ENCODE measurements around the gene ARHGEF39. TPM values are rescaled to one million over a fixed set of nuclear protein-coding genes. Genes with fewer than 3 reads are reported as not detected.
A peak's percentile ranks its signal among the peaks of the same experiment; 100 is the strongest.

ARHGEF39 gene
- total and polyA plus RNA-seq, 10 of the 15 experiments (the other 5 are each of a cell fraction or from before 2014, with no cell fraction given), result 2.0 to 28.9 (median 13.2) TPM

GRCh38 chr9:35646153-35646532 is 18.9 kb downstream of the ARHGEF39 start:
- Histone ChIP-seq H3K4me2 (ENCODE audit: control insufficient read depth, insufficient read depth) (peak overlapping the region; percentile 93), H3K36me3 (ENCODE audit: control insufficient read depth in 2 of 2, insufficient read depth in 2 of 2, low read length in 1 of 2) (no peaks in the 10 kb centered on the region), H3K9me3 (replicated peaks; ENCODE audit: control insufficient read depth, insufficient read depth, low read length) (no peaks in the 10 kb centered on the region), H3K4me3 (peak overlapping the region; percentile 96), H3K27me3 (replicated peaks in 1 of 2; ENCODE audit: control insufficient read depth in 2 of 2, insufficient read depth in 2 of 2, low read length in 1 of 2) (no peaks in the 10 kb centered on the region), H3K27ac (ENCODE audit: control insufficient read depth, insufficient read depth) (peak overlapping the region; percentile 89), H3K79me2 (ENCODE audit: control insufficient read depth, insufficient read depth, low read length) (peaks cover 20% of the 10 kb centered on the region), H2AFZ (ENCODE audit: control insufficient read depth, low read depth, low read length) (peak overlapping the region; percentile 90), H3K9ac (ENCODE audit: control insufficient read depth, insufficient read depth, low read length) (peak overlapping the region; percentile 90), H4K20me1 (ENCODE audit: control insufficient read depth, insufficient read depth) (no peaks in the 10 kb centered on the region), H3K4me1 (ENCODE audit: control insufficient read depth, insufficient read depth, low read length) (peaks cover 22% of the 10 kb centered on the region)
- POLR2A ChIA-PET, result interaction anchor here (0.6 to 11.1 kb wide), 12 partner anchors 10 to 116 kb away, joined by 3 to 163 read pairs (median 9); partner anchors contain the start of genes ARHGEF39, CCDC107, CD72 and CREB3
- no peak for DNase-seq (ENCODE audit: low read depth, low spot score)
- no peak for FAIRE-seq
- SMC1A ChIA-PET (ENCODE audit: uncharacterized antibody, unreplicated experiment), result interaction anchor here (0.7 to 7.7 kb wide), 20 partner anchors 12 to 180 kb away, joined by 3 to 114 read pairs (median 6); partner anchors contain the start of genes ARHGEF39, CCDC107, CD72 and CREB3
- CTCF ChIA-PET, result interaction anchor here (0.8 to 8.8 kb wide), 25 partner anchors 11 to 239 kb away, joined by 3 to 139 read pairs (median 8); partner anchors contain the start of genes ARHGEF39, CCDC107, CD72 and CREB3
- intact Hi-C loops (cut with micrococcal nuclease; ENCODE audit: unreplicated experiment) (loop anchor here (1.0 to 2.0 kb wide), 2 partner anchors 11 to 41 kb away; partner anchors contain the start of gene TESK1), in situ Hi-C loops (cut with MboI) (no loop called here)
- 2% methylated on average over 11 of the region's 11 CpGs for WGBS (ENCODE audit: insufficient coverage, insufficient replicate concordance, low lambda C conversion rate, missing lambda C conversion rate)
- TF ChIP-seq POLR2AphosphoS5 (IDR thresholded peaks at IDR 0.05; ENCODE audit: low read length), result no peak
- 0 out of 2 replicates have a peak, but pooled peaks have one; percentile 28 for TF ChIP-seq ELK1 (IDR thresholded peaks at IDR 0.05; ENCODE audit: low read depth, low read length)
- TF ChIP-seq, protein P1, sequence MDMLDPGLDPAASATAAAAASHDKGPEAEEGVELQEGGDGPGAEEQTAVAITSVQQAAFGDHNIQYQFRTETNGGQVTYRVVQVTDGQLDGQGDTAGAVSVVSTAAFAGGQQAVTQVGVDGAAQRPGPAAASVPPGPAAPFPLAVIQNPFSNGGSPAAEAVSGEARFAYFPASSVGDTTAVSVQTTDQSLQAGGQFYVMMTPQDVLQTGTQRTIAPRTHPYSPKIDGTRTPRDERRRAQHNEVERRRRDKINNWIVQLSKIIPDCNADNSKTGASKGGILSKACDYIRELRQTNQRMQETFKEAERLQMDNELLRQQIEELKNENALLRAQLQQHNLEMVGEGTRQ (IDR thresholded peaks at IDR 0.05; ENCODE audit: borderline replicate concordance, low read depth, low read length), result no peak
- TF ChIP-seq, protein P2, sequence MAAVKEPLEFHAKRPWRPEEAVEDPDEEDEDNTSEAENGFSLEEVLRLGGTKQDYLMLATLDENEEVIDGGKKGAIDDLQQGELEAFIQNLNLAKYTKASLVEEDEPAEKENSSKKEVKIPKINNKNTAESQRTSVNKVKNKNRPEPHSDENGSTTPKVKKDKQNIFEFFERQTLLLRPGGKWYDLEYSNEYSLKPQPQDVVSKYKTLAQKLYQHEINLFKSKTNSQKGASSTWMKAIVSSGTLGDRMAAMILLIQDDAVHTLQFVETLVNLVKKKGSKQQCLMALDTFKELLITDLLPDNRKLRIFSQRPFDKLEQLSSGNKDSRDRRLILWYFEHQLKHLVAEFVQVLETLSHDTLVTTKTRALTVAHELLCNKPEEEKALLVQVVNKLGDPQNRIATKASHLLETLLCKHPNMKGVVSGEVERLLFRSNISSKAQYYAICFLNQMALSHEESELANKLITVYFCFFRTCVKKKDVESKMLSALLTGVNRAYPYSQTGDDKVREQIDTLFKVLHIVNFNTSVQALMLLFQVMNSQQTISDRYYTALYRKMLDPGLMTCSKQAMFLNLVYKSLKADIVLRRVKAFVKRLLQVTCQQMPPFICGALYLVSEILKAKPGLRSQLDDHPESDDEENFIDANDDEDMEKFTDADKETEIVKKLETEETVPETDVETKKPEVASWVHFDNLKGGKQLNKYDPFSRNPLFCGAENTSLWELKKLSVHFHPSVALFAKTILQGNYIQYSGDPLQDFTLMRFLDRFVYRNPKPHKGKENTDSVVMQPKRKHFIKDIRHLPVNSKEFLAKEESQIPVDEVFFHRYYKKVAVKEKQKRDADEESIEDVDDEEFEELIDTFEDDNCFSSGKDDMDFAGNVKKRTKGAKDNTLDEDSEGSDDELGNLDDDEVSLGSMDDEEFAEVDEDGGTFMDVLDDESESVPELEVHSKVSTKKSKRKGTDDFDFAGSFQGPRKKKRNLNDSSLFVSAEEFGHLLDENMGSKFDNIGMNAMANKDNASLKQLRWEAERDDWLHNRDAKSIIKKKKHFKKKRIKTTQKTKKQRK (IDR thresholded peaks at IDR 0.05; ENCODE audit: low read depth, low read length), result no peak
- BruUV-seq (replicated peaks), result TSS peak; percentile 63
- ATAC-seq, result no peak
- RAD21 ChIA-PET (ENCODE audit: unreplicated experiment), result interaction anchor here (0.7 to 9.6 kb wide), 23 partner anchors 10 to 236 kb away, joined by 3 to 133 read pairs (median 6); partner anchors contain the start of genes ARHGEF39, CCDC107, CREB3 and GBA2
